Measurements from ENCODE around the gene CCL1. TPM values are rescaled to one million over a fixed set of nuclear protein-coding genes. Genes with fewer than 3 reads are reported as not detected.

Gene CCL1
- total RNA-seq, 1 donor from 2014 or later: not detected

DNA sequence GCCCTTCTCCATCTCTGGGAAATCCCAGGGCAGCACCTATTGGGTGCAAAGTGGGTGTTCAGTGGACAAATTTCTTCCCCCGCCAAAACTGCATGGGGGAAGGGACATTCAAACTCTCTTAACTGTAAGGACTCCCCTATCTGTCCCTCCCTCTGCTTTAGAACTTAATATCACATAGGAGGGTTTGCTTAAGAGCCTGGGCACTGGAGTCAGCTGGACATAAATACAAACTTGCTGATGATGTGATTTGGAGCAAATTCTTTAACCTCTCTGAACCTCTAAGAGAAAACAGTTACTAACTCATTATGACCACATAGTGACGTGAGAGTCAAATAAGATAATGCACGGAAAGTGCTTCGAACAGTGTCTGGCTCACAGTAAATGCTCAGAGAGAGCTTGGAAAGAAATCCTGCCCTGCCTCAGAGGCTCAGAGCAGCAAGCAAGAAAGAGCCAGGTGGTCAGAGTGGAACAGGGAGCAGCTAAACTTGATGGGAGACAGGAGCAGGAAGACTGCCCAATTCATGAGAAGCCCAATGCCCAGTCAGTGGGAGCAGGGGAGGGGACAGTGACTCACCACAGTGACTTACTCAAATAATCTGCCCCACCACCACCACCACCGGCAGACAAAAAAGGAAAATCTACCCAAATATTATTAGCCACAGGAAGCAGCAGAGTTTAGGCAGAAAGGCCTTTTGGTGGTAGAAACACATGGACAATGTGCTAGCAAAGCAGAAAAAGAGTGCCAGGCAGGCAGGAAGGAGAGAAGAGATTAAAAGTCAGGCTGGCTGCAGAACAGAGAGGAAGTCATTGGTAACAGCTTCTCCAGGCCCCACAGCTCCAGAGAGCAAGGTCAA, 23.9 kb upstream of the CCL1 start:
- TF ChIP-seq, protein P1, sequence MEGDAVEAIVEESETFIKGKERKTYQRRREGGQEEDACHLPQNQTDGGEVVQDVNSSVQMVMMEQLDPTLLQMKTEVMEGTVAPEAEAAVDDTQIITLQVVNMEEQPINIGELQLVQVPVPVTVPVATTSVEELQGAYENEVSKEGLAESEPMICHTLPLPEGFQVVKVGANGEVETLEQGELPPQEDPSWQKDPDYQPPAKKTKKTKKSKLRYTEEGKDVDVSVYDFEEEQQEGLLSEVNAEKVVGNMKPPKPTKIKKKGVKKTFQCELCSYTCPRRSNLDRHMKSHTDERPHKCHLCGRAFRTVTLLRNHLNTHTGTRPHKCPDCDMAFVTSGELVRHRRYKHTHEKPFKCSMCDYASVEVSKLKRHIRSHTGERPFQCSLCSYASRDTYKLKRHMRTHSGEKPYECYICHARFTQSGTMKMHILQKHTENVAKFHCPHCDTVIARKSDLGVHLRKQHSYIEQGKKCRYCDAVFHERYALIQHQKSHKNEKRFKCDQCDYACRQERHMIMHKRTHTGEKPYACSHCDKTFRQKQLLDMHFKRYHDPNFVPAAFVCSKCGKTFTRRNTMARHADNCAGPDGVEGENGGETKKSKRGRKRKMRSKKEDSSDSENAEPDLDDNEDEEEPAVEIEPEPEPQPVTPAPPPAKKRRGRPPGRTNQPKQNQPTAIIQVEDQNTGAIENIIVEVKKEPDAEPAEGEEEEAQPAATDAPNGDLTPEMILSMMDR (IDR thresholded peaks at IDR 0.05; ENCODE audit: insufficient read depth, low read length, severe bottlenecking): no peak
- H3K36me3 ChIP-seq (ENCODE audit: control insufficient read depth, insufficient read depth, low read length): no peaks in the 10 kb centered on the region
- H3K27me3 ChIP-seq (ENCODE audit: control insufficient read depth, insufficient read depth, low read length): no peaks in the 10 kb centered on the region
- FAIRE-seq (no peak), DNase-seq (ENCODE audit: low read depth) (no peak)
- H3K4me3 ChIP-seq (ENCODE audit: low read depth, low read length): no peak overlapping the region

DNA sequence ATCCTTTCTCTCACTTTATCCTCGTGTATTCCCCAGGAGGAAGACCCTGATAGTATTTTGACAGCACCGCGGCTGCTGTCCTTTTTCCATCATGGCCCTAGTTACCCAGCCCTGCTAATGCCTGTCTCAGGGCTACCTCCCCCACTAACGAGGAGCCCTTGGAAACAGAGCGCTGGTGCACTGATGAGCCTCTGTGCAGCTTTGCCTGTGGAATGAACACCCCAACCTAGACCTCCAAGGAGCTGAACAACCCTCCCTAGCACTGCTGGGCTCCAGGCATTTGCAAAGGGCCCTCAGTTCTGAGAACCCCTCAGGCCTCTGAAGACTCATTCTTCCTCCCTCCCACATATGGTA, 23.3 kb upstream of the CCL1 start:
- Histone ChIP-seq H3K36me3 (ENCODE audit: control insufficient read depth, insufficient read depth, low read length) (no peaks in the 10 kb centered on the region), H3K27me3 (ENCODE audit: control insufficient read depth, insufficient read depth, low read length) (no peaks in the 10 kb centered on the region), H3K4me3 (ENCODE audit: low read depth, low read length) (no peak overlapping the region)
- DNase-seq (ENCODE audit: low read depth) (no peak), FAIRE-seq (no peak)
- TF ChIP-seq, protein P1 (IDR thresholded peaks at IDR 0.05; ENCODE audit: insufficient read depth, low read length, severe bottlenecking): no peak

DNA sequence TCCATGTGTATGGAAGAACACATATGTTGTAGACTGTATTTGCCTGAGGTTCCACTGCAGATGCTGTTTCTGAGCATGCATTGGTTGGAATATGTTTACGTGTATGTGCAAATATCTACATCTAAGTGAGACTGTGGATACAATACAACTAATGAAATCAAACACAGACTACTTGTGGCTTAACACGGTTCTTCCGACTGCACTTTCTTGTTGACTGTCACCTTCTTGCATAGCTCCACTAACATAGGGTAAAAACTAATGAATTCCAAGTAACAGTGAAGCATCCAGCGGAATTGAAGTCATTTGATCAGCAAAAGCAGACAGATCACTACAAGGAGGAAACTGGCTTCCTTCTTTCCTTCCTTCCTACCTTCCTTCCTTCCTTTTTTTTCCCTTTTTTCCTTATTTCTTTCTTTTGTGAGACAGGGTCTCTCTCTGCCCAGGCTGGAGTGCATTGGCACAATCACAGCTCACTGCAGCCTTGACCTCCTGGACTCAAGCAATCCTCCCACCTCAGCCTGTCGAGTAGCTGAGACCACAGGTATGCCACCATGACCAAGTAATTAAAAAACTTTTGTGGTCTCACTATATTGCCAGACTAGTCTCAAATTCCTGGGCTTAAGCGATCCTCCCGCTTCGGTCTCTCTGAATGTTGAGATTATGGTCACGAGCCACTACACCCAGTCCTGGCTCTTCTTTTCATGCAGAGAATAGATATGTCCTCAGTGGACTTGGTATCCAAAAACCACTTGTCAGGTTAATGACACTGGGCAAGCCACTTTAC, 22.0 kb upstream of the CCL1 start:
- TF ChIP-seq, protein P1 (IDR thresholded peaks at IDR 0.05; ENCODE audit: insufficient read depth, low read length, severe bottlenecking): no peak
- Histone ChIP-seq H3K4me3 (ENCODE audit: low read depth, low read length) (no peak overlapping the region), H3K36me3 (ENCODE audit: control insufficient read depth, insufficient read depth, low read length) (no peaks in the 10 kb centered on the region), H3K27me3 (ENCODE audit: control insufficient read depth, insufficient read depth, low read length) (no peaks in the 10 kb centered on the region)
- FAIRE-seq (no peak), DNase-seq (ENCODE audit: low read depth) (no peak)

DNA sequence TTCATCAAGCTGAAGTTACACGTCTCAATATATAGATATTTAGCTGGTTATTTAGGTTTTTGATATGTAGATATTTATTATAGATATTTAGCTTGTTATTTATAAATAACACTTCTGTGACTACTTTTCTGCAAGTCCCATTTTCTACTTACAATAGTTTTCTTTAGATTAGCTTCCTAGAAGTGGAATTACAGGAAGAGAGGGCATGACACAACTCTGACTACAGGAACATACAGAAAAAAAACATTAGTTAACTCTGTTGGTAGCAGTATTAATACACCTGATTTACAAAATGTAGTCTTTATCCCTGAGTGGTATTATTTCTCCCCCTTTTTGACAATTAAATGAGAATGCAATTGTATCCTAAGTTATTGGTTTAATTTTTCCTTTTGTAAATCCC, 21.2 kb upstream of the CCL1 start:
- H3K4me3 ChIP-seq (ENCODE audit: low read depth, low read length): no peak overlapping the region
- DNase-seq (ENCODE audit: low read depth) (no peak), FAIRE-seq (no peak)
- no peaks in the 10 kb centered on the region for H3K27me3 ChIP-seq (ENCODE audit: control insufficient read depth, insufficient read depth, low read length)
- TF ChIP-seq, protein P1 (IDR thresholded peaks at IDR 0.05; ENCODE audit: insufficient read depth, low read length, severe bottlenecking): no peak
- H3K36me3 ChIP-seq (ENCODE audit: control insufficient read depth, insufficient read depth, low read length): no peaks in the 10 kb centered on the region

DNA sequence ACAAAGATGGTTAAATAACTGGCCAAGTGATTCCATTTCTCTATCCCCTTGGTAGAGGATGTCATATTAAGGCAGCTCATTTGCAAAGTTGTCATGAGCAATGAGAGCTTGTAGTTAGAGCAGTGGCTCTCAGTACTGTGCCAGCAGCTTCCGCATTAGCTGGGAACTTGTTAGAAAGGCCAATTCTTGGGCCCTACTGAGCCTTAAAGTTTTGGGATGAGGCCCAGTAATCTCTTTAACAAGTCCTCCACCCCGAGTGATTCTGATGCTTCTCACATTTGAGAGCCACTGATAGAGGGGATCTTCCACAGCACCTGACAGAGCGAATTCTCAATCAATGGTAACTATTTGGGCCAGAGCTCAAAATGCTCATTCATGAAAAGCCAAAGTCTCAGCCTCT, 20.2 kb upstream of the CCL1 start:
- FAIRE-seq (no peak), DNase-seq (ENCODE audit: low read depth) (no peak)
- TF ChIP-seq, protein P1 (IDR thresholded peaks at IDR 0.05; ENCODE audit: insufficient read depth, low read length, severe bottlenecking): no peak
- H3K4me3 ChIP-seq (ENCODE audit: low read depth, low read length): no peak overlapping the region
- H3K36me3 ChIP-seq (ENCODE audit: control insufficient read depth, insufficient read depth, low read length): no peaks in the 10 kb centered on the region
- H3K27me3 ChIP-seq (ENCODE audit: control insufficient read depth, insufficient read depth, low read length): no peaks in the 10 kb centered on the region

All from bronchial epithelial cell (primary cell).